ENCODE data around the gene ERBIN.

ERBIN gene

DNA sequence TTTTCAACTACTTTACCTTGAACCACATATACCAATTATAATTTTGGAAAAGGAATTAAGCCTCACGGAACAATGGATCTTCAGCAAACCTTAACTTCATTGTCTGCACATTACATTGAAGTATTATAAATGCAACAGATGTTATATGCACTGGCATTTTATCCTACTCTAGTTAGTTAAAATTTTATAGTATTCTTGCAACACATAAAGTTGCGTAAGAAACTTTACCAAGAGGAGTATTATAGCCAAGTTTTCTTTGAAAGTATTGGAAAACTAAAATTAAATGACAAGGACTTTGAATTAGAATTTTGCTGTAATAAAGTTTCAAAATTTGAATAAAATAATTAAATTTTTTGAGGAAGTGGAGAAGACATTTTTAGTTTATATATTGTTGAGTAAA lies 154.3 kb downstream of the ERBIN start:
- TF ChIP-seq, protein P1, sequence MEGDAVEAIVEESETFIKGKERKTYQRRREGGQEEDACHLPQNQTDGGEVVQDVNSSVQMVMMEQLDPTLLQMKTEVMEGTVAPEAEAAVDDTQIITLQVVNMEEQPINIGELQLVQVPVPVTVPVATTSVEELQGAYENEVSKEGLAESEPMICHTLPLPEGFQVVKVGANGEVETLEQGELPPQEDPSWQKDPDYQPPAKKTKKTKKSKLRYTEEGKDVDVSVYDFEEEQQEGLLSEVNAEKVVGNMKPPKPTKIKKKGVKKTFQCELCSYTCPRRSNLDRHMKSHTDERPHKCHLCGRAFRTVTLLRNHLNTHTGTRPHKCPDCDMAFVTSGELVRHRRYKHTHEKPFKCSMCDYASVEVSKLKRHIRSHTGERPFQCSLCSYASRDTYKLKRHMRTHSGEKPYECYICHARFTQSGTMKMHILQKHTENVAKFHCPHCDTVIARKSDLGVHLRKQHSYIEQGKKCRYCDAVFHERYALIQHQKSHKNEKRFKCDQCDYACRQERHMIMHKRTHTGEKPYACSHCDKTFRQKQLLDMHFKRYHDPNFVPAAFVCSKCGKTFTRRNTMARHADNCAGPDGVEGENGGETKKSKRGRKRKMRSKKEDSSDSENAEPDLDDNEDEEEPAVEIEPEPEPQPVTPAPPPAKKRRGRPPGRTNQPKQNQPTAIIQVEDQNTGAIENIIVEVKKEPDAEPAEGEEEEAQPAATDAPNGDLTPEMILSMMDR (IDR thresholded peaks at IDR 0.05; ENCODE audit: low read length), result no peak
- TF ChIP-seq EZH2 (IDR thresholded peaks at IDR 0.05; ENCODE audit: borderline replicate concordance, low read length), result no peak
- no peaks in the 10 kb centered on the region for H3K4me1 ChIP-seq (ENCODE audit: insufficient read depth, low read length, severe bottlenecking)
- no peaks in the 10 kb centered on the region for H3K27me3 ChIP-seq (ENCODE audit: insufficient read depth, low read length)
- H3K9me3 ChIP-seq (ENCODE audit: low read length), result no peaks in the 10 kb centered on the region
- H3F3A ChIP-seq (ENCODE audit: insufficient read depth, low read length), result no peaks in the 10 kb centered on the region
- no peak overlapping the region for H2AFZ ChIP-seq (ENCODE audit: low read length)
- no peaks in the 10 kb centered on the region for H3K79me2 ChIP-seq (ENCODE audit: insufficient read depth, low read length)
- no peak overlapping the region for H3K4me2 ChIP-seq (ENCODE audit: low read length)
- no peaks in the 10 kb centered on the region for H3K9me2 ChIP-seq (ENCODE audit: low read depth, low read length)
- peaks cover 64% of the 10 kb centered on the region for H3K36me3 ChIP-seq (ENCODE audit: insufficient read depth, low read length)
- no peak overlapping the region for H3K9ac ChIP-seq (ENCODE audit: low read length)
- H4K20me1 ChIP-seq (ENCODE audit: insufficient read depth, low read length), result no peaks in the 10 kb centered on the region
- no peak overlapping the region for H3K4me3 ChIP-seq (ENCODE audit: low read depth, low read length, poor library complexity, severe bottlenecking)
- H3K27ac ChIP-seq (ENCODE audit: low read depth, low read length, poor library complexity, severe bottlenecking), result no peak overlapping the region

DNA sequence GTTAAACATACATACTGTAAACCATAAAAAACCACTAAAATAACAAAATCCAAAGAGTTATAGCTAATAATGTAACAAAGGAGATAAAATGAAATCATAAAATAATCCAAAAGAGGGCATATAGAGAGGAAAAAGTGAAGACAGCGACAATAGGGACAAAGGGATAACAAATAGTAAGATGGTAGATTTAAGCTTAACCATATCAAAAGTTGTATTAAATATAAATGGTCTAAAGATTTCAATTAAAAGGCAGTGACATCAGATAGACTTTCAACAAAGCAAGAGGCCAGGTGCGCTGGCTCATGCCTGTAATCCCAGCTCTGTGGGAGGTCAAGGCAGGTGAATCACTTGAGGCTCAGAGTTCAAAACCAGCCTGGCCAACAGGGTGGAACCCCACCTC lies 163.0 kb downstream of the ERBIN start:
- Histone ChIP-seq H3K9me2 (ENCODE audit: low read depth, low read length) (no peaks in the 10 kb centered on the region), H3K9me3 (ENCODE audit: low read length) (peaks cover 12% of the 10 kb centered on the region), H3K36me3 (ENCODE audit: insufficient read depth, low read length) (peaks cover 63% of the 10 kb centered on the region), H3K79me2 (ENCODE audit: insufficient read depth, low read length) (no peaks in the 10 kb centered on the region), H2AFZ (ENCODE audit: low read length) (no peak overlapping the region), H3K4me2 (ENCODE audit: low read length) (no peak overlapping the region), H3K4me3 (ENCODE audit: low read depth, low read length, poor library complexity, severe bottlenecking) (no peak overlapping the region), H3K4me1 (ENCODE audit: insufficient read depth, low read length, severe bottlenecking) (no peaks in the 10 kb centered on the region), H3K27ac (ENCODE audit: low read depth, low read length, poor library complexity, severe bottlenecking) (no peak overlapping the region), H3F3A (ENCODE audit: insufficient read depth, low read length) (no peaks in the 10 kb centered on the region), H3K9ac (ENCODE audit: low read length) (no peak overlapping the region), H3K27me3 (ENCODE audit: insufficient read depth, low read length) (no peaks in the 10 kb centered on the region), H4K20me1 (ENCODE audit: insufficient read depth, low read length) (no peaks in the 10 kb centered on the region)
- TF ChIP-seq, protein P1 (IDR thresholded peaks at IDR 0.05; ENCODE audit: low read length), result no peak
- TF ChIP-seq EZH2 (IDR thresholded peaks at IDR 0.05; ENCODE audit: borderline replicate concordance, low read length), result no peak

DNA sequence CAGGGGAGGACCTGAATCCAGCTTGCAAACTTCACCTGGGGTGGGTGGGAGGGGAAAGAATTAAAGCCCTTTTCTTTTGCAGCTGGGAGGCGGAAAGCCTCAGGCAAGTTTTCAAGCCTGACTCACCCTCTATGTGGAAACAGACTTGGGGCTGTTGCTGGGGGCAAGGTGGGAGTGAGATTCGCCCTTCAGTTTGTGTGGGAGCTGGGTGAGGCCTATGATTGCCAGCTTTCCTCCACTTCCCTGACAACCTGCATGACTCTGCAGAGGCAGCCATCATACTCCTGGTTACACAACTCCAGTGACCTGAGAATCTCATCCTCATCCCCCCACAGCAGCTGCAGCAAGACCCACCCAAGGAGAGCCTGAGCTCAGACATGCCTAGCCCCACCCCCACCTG lies 174.5 kb downstream of the ERBIN start:
- no peaks in the 10 kb centered on the region for H3K36me3 ChIP-seq (ENCODE audit: insufficient read depth, low read length)
- H3K4me2 ChIP-seq (ENCODE audit: low read length), result no peak overlapping the region
- no peaks in the 10 kb centered on the region for H3K9me2 ChIP-seq (ENCODE audit: low read depth, low read length)
- H3K27ac ChIP-seq (ENCODE audit: low read depth, low read length, poor library complexity, severe bottlenecking), result no peak overlapping the region
- no peaks in the 10 kb centered on the region for H4K20me1 ChIP-seq (ENCODE audit: insufficient read depth, low read length)
- no peak overlapping the region for H3K9ac ChIP-seq (ENCODE audit: low read length)
- no peaks in the 10 kb centered on the region for H3K27me3 ChIP-seq (ENCODE audit: insufficient read depth, low read length)
- H3K79me2 ChIP-seq (ENCODE audit: insufficient read depth, low read length), result no peaks in the 10 kb centered on the region
- H3K9me3 ChIP-seq (ENCODE audit: low read length), result peaks cover 27% of the 10 kb centered on the region; the same call in 1 of the 2 replicates
- H2AFZ ChIP-seq (ENCODE audit: low read length), result no peak overlapping the region
- no peak for TF ChIP-seq EZH2 (IDR thresholded peaks at IDR 0.05; ENCODE audit: borderline replicate concordance, low read length)
- TF ChIP-seq, protein P1 (IDR thresholded peaks at IDR 0.05; ENCODE audit: low read length), result no peak
- H3K4me3 ChIP-seq (ENCODE audit: low read depth, low read length, poor library complexity, severe bottlenecking), result no peak overlapping the region
- no peaks in the 10 kb centered on the region for H3F3A ChIP-seq (ENCODE audit: insufficient read depth, low read length)
- no peaks in the 10 kb centered on the region for H3K4me1 ChIP-seq (ENCODE audit: insufficient read depth, low read length, severe bottlenecking)

All from OCI-LY1 (cell line).